ENCODE data around the gene EXOC5. TPM values are rescaled to one million over a fixed set of nuclear protein-coding genes. Genes with fewer than 3 reads are reported as not detected.

The EXOC5 gene
- total RNA-seq (2014; rRNA removed; shearing (Covaris generic)) (58.6 and 71.5 TPM in 2 replicates), polyA plus RNA-seq (2016; fragmentation: Nextera tagmentation; extraction: Ambion mirVana) (74.7 and 79.8 TPM in 2 replicates)

- Histone ChIP-seq H3K36me3 (ENCODE audit: low read depth) (no peaks in the 10 kb centered on the region), H3K4me3 (peak within 1 kb of the TSS; percentile 88), H3K4me1 (ENCODE audit: insufficient read depth) (peaks cover 22% of the 10 kb centered on the region), H3K9me2 (ENCODE audit: insufficient read depth) (no peaks in the 10 kb centered on the region), H3F3A (ENCODE audit: insufficient read depth) (peaks cover 13% of the 10 kb centered on the region), H4K20me1 (ENCODE audit: insufficient read depth) (no peaks in the 10 kb centered on the region), H3K79me2 (ENCODE audit: insufficient read depth) (peaks cover 96% of the 10 kb centered on the region), H3K4me2 (ENCODE audit: unreplicated experiment) (peak within 1 kb of the TSS; percentile 96), H3K9ac (peak within 1 kb of the TSS; percentile 90), H2AFZ (peak within 1 kb of the TSS; percentile 85), H3K27ac (peak within 1 kb of the TSS; percentile 84), H3K27me3 (replicated peaks; ENCODE audit: insufficient read depth) (no peaks in the 10 kb centered on the region), H3K9me3 (ENCODE audit: low read depth) (no peaks in the 10 kb centered on the region)
- TF ChIP-seq EZH2phosphoT487 (IDR thresholded peaks at IDR 0.05; ENCODE audit: insufficient read depth, low read depth) (no peak), EZH2 (IDR thresholded peaks at IDR 0.05; ENCODE audit: insufficient read depth, poor library complexity, severe bottlenecking) (no peak)
- in situ Hi-C loops (cut with MboI), result no loop called here
- WGBS, 2 experiments (ENCODE audit: low coverage in 1 of 2, low lambda C conversion rate in 2 of 2, missing lambda C conversion rate in 2 of 2), result 1% methylated on average over 74 to 76 of the region's 76 CpGs
- peak; percentile 96 for DNase-seq
Observed at GRCh38 chr14:57268161-57269069, at the start of gene EXOC5, which contains the start of gene AP5M1. Gene EXOC5, minus strand, starts transcription at chr14:57268905. Its CDS starts 257 bp downstream, at chr14:57268648. Gene AP5M1, plus strand, starts transcription at chr14:57268971. Its CDS starts 344 bp downstream, at chr14:57269315.

GRCh38 chr14:57317248-57317833 is 48.6 kb upstream of the EXOC5 start:
- no peak overlapping the region for H3K4me3 ChIP-seq
- no peaks in the 10 kb centered on the region for H3K9me2 ChIP-seq (ENCODE audit: insufficient read depth)
- no peak overlapping the region for H3K27ac ChIP-seq
- no peaks in the 10 kb centered on the region for H4K20me1 ChIP-seq (ENCODE audit: insufficient read depth)
- no peaks in the 10 kb centered on the region for H3K4me1 ChIP-seq (ENCODE audit: insufficient read depth)
- WGBS, 2 experiments (ENCODE audit: low coverage in 1 of 2, low lambda C conversion rate in 2 of 2, missing lambda C conversion rate in 2 of 2), result 0 to 3% methylated on average over 3 of the region's 3 CpGs
- peaks cover 34% of the 10 kb centered on the region for H3K27me3 ChIP-seq (replicated peaks; ENCODE audit: insufficient read depth)
- no peaks in the 10 kb centered on the region for H3F3A ChIP-seq (ENCODE audit: insufficient read depth)
- H2AFZ ChIP-seq, result no peak overlapping the region
- peak; percentile 80 for DNase-seq
- no peaks in the 10 kb centered on the region for H3K36me3 ChIP-seq (ENCODE audit: low read depth)
- in situ Hi-C loops (cut with MboI), result loop anchor here (25.0 kb wide), 1 partner anchor 655 kb away; no protein-coding TSS in a partner anchor
- H3K9me3 ChIP-seq (ENCODE audit: low read depth), result no peaks in the 10 kb centered on the region
- no peaks in the 10 kb centered on the region for H3K79me2 ChIP-seq (ENCODE audit: insufficient read depth)
- no peak overlapping the region for H3K9ac ChIP-seq
- H3K4me2 ChIP-seq (ENCODE audit: unreplicated experiment), result no peak overlapping the region
- TF ChIP-seq EZH2phosphoT487 (IDR thresholded peaks at IDR 0.05; ENCODE audit: insufficient read depth, low read depth), result no peak
- TF ChIP-seq EZH2 (IDR thresholded peaks at IDR 0.05; ENCODE audit: insufficient read depth, poor library complexity, severe bottlenecking), result no peak

- H3K4me2 ChIP-seq (ENCODE audit: unreplicated experiment), result no peak overlapping the region
- no peak overlapping the region for H3K27ac ChIP-seq
- no peaks in the 10 kb centered on the region for H4K20me1 ChIP-seq (ENCODE audit: insufficient read depth)
- peaks cover 7% of the 10 kb centered on the region for H3K27me3 ChIP-seq (replicated peaks; ENCODE audit: insufficient read depth)
- no peaks in the 10 kb centered on the region for H3F3A ChIP-seq (ENCODE audit: insufficient read depth)
- no peaks in the 10 kb centered on the region for H3K4me1 ChIP-seq (ENCODE audit: insufficient read depth)
- H3K9me3 ChIP-seq (ENCODE audit: low read depth), result no peaks in the 10 kb centered on the region
- H3K4me3 ChIP-seq, result no peak overlapping the region
- DNase-seq, result no peak
- no peak overlapping the region for H3K9ac ChIP-seq
- H3K9me2 ChIP-seq (ENCODE audit: insufficient read depth), result no peaks in the 10 kb centered on the region
- in situ Hi-C loops (cut with MboI), result loop anchor here (25.0 kb wide), 1 partner anchor 652 kb away; no protein-coding TSS in a partner anchor
- TF ChIP-seq EZH2 (IDR thresholded peaks at IDR 0.05; ENCODE audit: insufficient read depth, poor library complexity, severe bottlenecking) (no peak), EZH2phosphoT487 (IDR thresholded peaks at IDR 0.05; ENCODE audit: insufficient read depth, low read depth) (no peak)
- H3K79me2 ChIP-seq (ENCODE audit: insufficient read depth), result no peaks in the 10 kb centered on the region
- H3K36me3 ChIP-seq (ENCODE audit: low read depth), result no peaks in the 10 kb centered on the region
- no peak overlapping the region for H2AFZ ChIP-seq
- 53 to 55% methylated on average over 7 of the region's 7 CpGs for WGBS, 2 experiments (ENCODE audit: low coverage in 1 of 2, low lambda C conversion rate in 2 of 2, missing lambda C conversion rate in 2 of 2)
Observed at GRCh38 chr14:57314396-57315089, 45.8 kb upstream of the EXOC5 start.

- WGBS, 2 experiments (ENCODE audit: low coverage in 1 of 2, low lambda C conversion rate in 2 of 2, missing lambda C conversion rate in 2 of 2), result 74 to 84% methylated on average over 5 of the region's 5 CpGs
- Histone ChIP-seq H3K4me1 (ENCODE audit: insufficient read depth) (no peaks in the 10 kb centered on the region), H3K9me3 (ENCODE audit: low read depth) (no peaks in the 10 kb centered on the region), H3K27ac (no peak overlapping the region), H4K20me1 (ENCODE audit: insufficient read depth) (no peaks in the 10 kb centered on the region), H3K27me3 (replicated peaks; ENCODE audit: insufficient read depth) (peaks cover 6% of the 10 kb centered on the region; the same call in 1 of the 2 replicates), H3F3A (ENCODE audit: insufficient read depth) (no peaks in the 10 kb centered on the region), H3K79me2 (ENCODE audit: insufficient read depth) (no peaks in the 10 kb centered on the region), H3K4me2 (ENCODE audit: unreplicated experiment) (no peak overlapping the region), H2AFZ (no peak overlapping the region), H3K36me3 (ENCODE audit: low read depth) (no peaks in the 10 kb centered on the region), H3K9ac (no peak overlapping the region), H3K4me3 (no peak overlapping the region), H3K9me2 (ENCODE audit: insufficient read depth) (no peaks in the 10 kb centered on the region)
- no peak for TF ChIP-seq EZH2 (IDR thresholded peaks at IDR 0.05; ENCODE audit: insufficient read depth, poor library complexity, severe bottlenecking)
- no peak for TF ChIP-seq EZH2phosphoT487 (IDR thresholded peaks at IDR 0.05; ENCODE audit: insufficient read depth, low read depth)
- in situ Hi-C loops (cut with MboI), result loop anchor here (10.0 to 25.0 kb wide), 2 partner anchors 641 to 808 kb away; no protein-coding TSS in a partner anchor
- DNase-seq, result peak; percentile 10
Observed at GRCh38 chr14:57302883-57303282, 34.2 kb upstream of the EXOC5 start.
